ENCODE results near the gene BOK. TPM values are rescaled to one million over a fixed set of nuclear protein-coding genes. Genes with fewer than 3 reads are reported as not detected.

Gene BOK
- total RNA-seq, 6 experiments from 2014 or later, result 50.1 to 119 (median 90.5) TPM

DNA sequence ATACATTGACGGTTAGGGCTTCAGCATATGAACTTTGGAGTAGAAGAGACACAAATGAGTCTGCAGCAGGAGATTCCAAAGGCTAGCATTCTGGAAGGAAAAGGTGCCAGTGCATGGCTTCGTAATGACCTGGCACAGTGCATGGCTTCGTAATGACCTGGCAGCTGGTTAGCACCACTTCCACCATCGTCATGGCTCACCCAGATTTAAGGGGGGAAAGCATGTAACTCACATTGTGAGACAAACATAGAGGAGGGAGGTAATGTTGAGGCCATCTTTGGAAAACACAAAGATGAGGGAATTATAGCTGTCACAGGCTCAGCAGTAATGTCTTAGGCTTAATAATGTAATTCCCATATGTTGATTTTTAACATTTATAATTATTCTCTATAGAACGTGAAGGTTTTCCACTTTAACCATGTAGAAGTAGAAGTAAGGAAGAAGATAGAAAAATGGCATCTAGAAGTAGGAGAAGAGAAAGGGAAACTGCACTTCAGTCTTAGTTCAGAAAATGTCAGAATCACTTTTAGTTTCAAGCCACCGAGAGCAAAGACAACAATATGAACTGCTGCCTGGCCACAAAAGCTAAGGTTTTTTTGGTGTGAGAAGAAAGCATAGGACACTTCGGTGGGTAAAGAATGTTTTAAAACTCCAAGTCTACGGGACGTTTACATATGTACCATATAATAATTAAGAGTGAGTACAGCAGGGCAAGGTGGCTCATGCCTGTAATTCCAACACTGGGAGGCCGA is 43.4 kb upstream of the BOK start:
- WGBS (ENCODE audit: insufficient coverage, low coverage, low lambda C conversion rate, missing lambda C conversion rate), result 60% methylated on average over 10 of the region's 10 CpGs
- Histone ChIP-seq H3K4me1 (no peaks in the 10 kb centered on the region), H3K27ac (no peak overlapping the region), H3K9me3 (no peaks in the 10 kb centered on the region), H3K36me3 (no peaks in the 10 kb centered on the region), H3K4me3 (no peak overlapping the region), H3K27me3 (no peaks in the 10 kb centered on the region)
- intact Hi-C loops (cut with DNase I), result no loop called here
- no peak for TF ChIP-seq POLR2A (IDR thresholded peaks at IDR 0.05)
- TF ChIP-seq, protein P1, sequence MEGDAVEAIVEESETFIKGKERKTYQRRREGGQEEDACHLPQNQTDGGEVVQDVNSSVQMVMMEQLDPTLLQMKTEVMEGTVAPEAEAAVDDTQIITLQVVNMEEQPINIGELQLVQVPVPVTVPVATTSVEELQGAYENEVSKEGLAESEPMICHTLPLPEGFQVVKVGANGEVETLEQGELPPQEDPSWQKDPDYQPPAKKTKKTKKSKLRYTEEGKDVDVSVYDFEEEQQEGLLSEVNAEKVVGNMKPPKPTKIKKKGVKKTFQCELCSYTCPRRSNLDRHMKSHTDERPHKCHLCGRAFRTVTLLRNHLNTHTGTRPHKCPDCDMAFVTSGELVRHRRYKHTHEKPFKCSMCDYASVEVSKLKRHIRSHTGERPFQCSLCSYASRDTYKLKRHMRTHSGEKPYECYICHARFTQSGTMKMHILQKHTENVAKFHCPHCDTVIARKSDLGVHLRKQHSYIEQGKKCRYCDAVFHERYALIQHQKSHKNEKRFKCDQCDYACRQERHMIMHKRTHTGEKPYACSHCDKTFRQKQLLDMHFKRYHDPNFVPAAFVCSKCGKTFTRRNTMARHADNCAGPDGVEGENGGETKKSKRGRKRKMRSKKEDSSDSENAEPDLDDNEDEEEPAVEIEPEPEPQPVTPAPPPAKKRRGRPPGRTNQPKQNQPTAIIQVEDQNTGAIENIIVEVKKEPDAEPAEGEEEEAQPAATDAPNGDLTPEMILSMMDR (IDR thresholded peaks at IDR 0.05), result no peak
- ATAC-seq, result no peak
- no peak for DNase-seq

DNA sequence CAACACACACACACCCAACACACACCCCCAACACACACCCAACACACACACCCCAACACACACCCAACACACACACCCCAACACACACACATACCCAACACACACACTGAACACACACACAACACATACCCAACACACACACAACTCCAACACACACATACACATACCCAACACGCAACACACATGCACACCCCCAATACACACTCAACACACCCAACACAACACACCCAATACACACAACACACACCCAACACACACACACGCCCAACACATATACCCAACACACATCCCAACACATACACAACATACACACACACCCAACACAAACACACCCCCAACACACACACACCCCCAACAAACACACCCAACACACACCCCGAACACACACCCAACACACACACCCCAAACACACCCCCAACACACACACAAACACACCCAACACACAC is 42.0 kb upstream of the BOK start:
- Histone ChIP-seq H3K27me3 (no peaks in the 10 kb centered on the region), H3K4me1 (no peaks in the 10 kb centered on the region), H3K36me3 (no peaks in the 10 kb centered on the region), H3K27ac (no peak overlapping the region), H3K9me3 (no peaks in the 10 kb centered on the region), H3K4me3 (no peak overlapping the region)
- ATAC-seq, result no peak
- intact Hi-C loops (cut with DNase I), result no loop called here
- TF ChIP-seq POLR2A (IDR thresholded peaks at IDR 0.05), result no peak
- TF ChIP-seq, protein P1 (IDR thresholded peaks at IDR 0.05), result no peak
- DNase-seq, result no peak
- 94% methylated on average over 3 of the region's 3 CpGs for WGBS (ENCODE audit: insufficient coverage, low coverage, low lambda C conversion rate, missing lambda C conversion rate)

DNA sequence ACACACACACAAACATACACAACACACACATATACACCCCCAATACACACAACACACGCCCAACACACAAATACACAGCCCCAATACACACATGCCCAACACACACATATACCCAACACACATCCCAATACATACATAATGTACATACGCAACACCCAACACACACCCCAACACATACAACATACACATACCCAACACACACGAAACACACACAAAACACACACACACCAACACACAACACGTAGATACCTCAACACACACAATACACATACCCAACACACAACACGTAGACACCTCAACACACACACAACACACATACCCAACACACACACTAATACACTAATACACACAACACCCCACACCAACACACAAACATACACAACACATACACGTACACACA is 41.2 kb upstream of the BOK start:
- Histone ChIP-seq H3K27me3 (no peaks in the 10 kb centered on the region), H3K36me3 (no peaks in the 10 kb centered on the region), H3K4me3 (no peak overlapping the region), H3K9me3 (no peaks in the 10 kb centered on the region), H3K4me1 (no peaks in the 10 kb centered on the region), H3K27ac (no peak overlapping the region)
- intact Hi-C loops (cut with DNase I), result no loop called here
- 85% methylated on average over 6 of the region's 6 CpGs for WGBS (ENCODE audit: insufficient coverage, low coverage, low lambda C conversion rate, missing lambda C conversion rate)
- DNase-seq, result no peak
- TF ChIP-seq POLR2A (IDR thresholded peaks at IDR 0.05), result no peak
- TF ChIP-seq, protein P1 (IDR thresholded peaks at IDR 0.05), result no peak
- ATAC-seq, result no peak

DNA sequence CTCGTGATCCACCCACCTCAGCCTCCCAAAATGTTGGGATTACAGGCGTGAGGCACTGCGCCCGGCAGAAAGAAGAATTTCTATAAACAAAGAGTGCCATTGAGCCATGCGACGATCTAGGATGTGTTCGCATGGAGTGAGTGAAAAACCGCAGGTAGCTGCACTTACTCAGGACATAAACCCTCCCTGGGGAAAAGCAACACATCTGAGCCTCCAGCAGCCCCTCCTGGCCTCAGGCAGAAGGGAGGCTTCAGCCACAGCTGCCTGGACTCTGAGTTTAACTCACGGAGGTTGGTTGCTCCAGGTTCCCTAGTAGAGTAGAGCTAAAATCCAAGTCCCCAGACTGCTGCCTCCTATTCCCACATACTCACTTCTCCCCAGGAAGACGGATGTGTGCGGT is 38.9 kb upstream of the BOK start:
- Histone ChIP-seq H3K9me3 (no peaks in the 10 kb centered on the region), H3K27ac (no peak overlapping the region), H3K4me3 (no peak overlapping the region), H3K36me3 (no peaks in the 10 kb centered on the region), H3K27me3 (no peaks in the 10 kb centered on the region), H3K4me1 (no peaks in the 10 kb centered on the region)
- DNase-seq (no peak), ATAC-seq (no peak)
- 53% methylated on average over 5 of the region's 11 CpGs for WGBS (ENCODE audit: insufficient coverage, low coverage, low lambda C conversion rate, missing lambda C conversion rate)
- TF ChIP-seq, protein P1 (IDR thresholded peaks at IDR 0.05), result no peak
- no peak for TF ChIP-seq POLR2A (IDR thresholded peaks at IDR 0.05)
- intact Hi-C loops (cut with DNase I), result no loop called here
